Endodermal cell (in vitro differentiated cells): Measurements from ENCODE around the gene CRELD1. TPM values are rescaled to one million over a fixed set of nuclear protein-coding genes. Genes with fewer than 3 reads are reported as not detected.

ENCODE experiments used
- DNase-seq: peaks from one replicate; pipeline ENCODE4 v3.0.0-alpha.2; 2017
- H3K27ac ChIP-seq: 2 replicates; pipeline ENCODE4 v1.5.1; 2013; ENCODE audit warnings: mild to moderate bottlenecking, low read depth, low read length, moderate library complexity
- H3K27me3 ChIP-seq: 2 replicates; pipeline ENCODE4 v1.6.1; 2013; ENCODE audit warnings: mild to moderate bottlenecking, low read length, moderate library complexity; ENCODE audit not compliant: insufficient read depth, control insufficient read depth, poor library complexity, severe bottlenecking
- H3K36me3 ChIP-seq: 2 replicates; pipeline ENCODE4 v1.7.0; 2013; ENCODE audit warnings: mild to moderate bottlenecking, low read length, moderate library complexity; ENCODE audit not compliant: control insufficient read depth, insufficient read depth
- H3K4me1 ChIP-seq: one replicate; pipeline ENCODE4 v1.7.0; 2013; ENCODE audit warnings: low read length; ENCODE audit not compliant: control insufficient read depth, insufficient read depth
- H3K4me3 ChIP-seq: 2 replicates; pipeline ENCODE4 v1.5.1; 2013; ENCODE audit warnings: mild to moderate bottlenecking, low read length, moderate library complexity
- H3K9ac ChIP-seq: 2 replicates; pipeline ENCODE4 v1.6.1; 2013; ENCODE audit warnings: mild to moderate bottlenecking, low read length, moderate library complexity; ENCODE audit not compliant: poor library complexity, severe bottlenecking; ENCODE audit errors: extremely low read depth
- H3K9me3 ChIP-seq: 2 replicates; pipeline ENCODE4 v1.6.1; 2013; ENCODE audit warnings: mild to moderate bottlenecking, low read length, moderate library complexity; ENCODE audit not compliant: control insufficient read depth
- H3K27ac Mint-ChIP-seq: 2 replicates; pipeline ENCODE4 v1.8.0; 2020; ENCODE audit warnings: mixed read lengths
- H3K27me3 Mint-ChIP-seq: 2 replicates; pipeline ENCODE4 v1.8.0; 2021; ENCODE audit warnings: mild to moderate bottlenecking, mixed read lengths; ENCODE audit not compliant: insufficient read depth
- H3K36me3 Mint-ChIP-seq: 2 replicates; pipeline ENCODE4 v1.8.0; 2020; ENCODE audit warnings: low read depth, mixed read lengths
- H3K4me1 Mint-ChIP-seq: 2 replicates; pipeline ENCODE4 v1.8.0; 2020; ENCODE audit warnings: mixed read lengths
- H3K4me3 Mint-ChIP-seq: 2 replicates; pipeline ENCODE4 v1.8.0; 2020; ENCODE audit warnings: mild to moderate bottlenecking, moderate library complexity, mixed read lengths
- H3K9me3 Mint-ChIP-seq: 2 replicates; pipeline ENCODE4 v1.8.0; 2020; ENCODE audit warnings: mild to moderate bottlenecking, mixed read lengths
- CTCF ChIP-seq: fragments of 200-600 bp; sonication (generic); conservative IDR thresholded peaks from 2 replicates; pipeline ENCODE4 v1.5.0; 2021; ENCODE audit warnings: antibody characterized with exemption, mild to moderate bottlenecking
- WGBS, 2 experiments: methylation state at CpG; one replicate each; pipeline versions ENCODE4 v1.1.5 to v1.1.7; 2013; ENCODE audit warnings: missing lambda C conversion rate in 2 of 2, mixed read lengths in 1 of 2; ENCODE audit not compliant: insufficient coverage in 1 of 2, insufficient read length in 1 of 2; 5-methylcytosine and 5-hydroxymethylcytosine counted together
- total RNA-seq, 2 donors: library from RNA; stranded (reverse); fragmentation: NEBNext Ultra II Directional in 1 of 2; extraction: Animal tissue kit (Norgen Biotek cat#: 25700) in 1 of 2; gene quantifications; 2 replicates in 1 of 2; 3 replicates in 1 of 2; pipeline ENCODE4 v1.2.1, GENCODE V29; 2021

CRELD1 gene
- total RNA-seq, 2 donors from 2014 or later, result 35.7 to 43.2 TPM

GRCh38 chr3:9949626-9950025, 16.0 kb downstream of the CRELD1 start:
- Mint-ChIP-seq H3K9me3 (no peaks in the 10 kb centered on the region), H3K4me3 (no peak overlapping the region), H3K36me3 (peaks cover 4% of the 10 kb centered on the region), H3K4me1 (peaks cover 5% of the 10 kb centered on the region), H3K27me3 (peaks cover 19% of the 10 kb centered on the region), H3K27ac (no peak overlapping the region)
- H3K27me3 ChIP-seq, result no peaks in the 10 kb centered on the region
- H3K36me3 ChIP-seq, result no peaks in the 10 kb centered on the region
- DNase-seq, result peak; percentile 32
- WGBS, 2 experiments, result 87 to 92% methylated on average over 6 to 9 of the region's 9 CpGs
- H3K9me3 ChIP-seq, result no peaks in the 10 kb centered on the region
- no peaks in the 10 kb centered on the region for H3K4me1 ChIP-seq
- H3K9ac ChIP-seq, result no peak overlapping the region
- no peak overlapping the region for H3K27ac ChIP-seq
- TF ChIP-seq CTCF, result no peak
- H3K4me3 ChIP-seq, result no peak overlapping the region

- H3K4me3 ChIP-seq, result no peak overlapping the region
- H3K27me3 ChIP-seq, result no peaks in the 10 kb centered on the region
- no peak for DNase-seq
- peaks cover 13% of the 10 kb centered on the region for H3K4me1 Mint-ChIP-seq
- peaks cover 4% of the 10 kb centered on the region for H3K36me3 Mint-ChIP-seq
- H3K4me1 ChIP-seq, result no peaks in the 10 kb centered on the region
- WGBS, 2 experiments, result 62 to 66% methylated on average over 6 to 7 of the region's 7 CpGs
- H3K27ac ChIP-seq, result no peak overlapping the region
- H3K9me3 ChIP-seq, result no peaks in the 10 kb centered on the region
- no peak for TF ChIP-seq CTCF
- H3K27me3 Mint-ChIP-seq, result peaks cover 19% of the 10 kb centered on the region
- no peak overlapping the region for H3K27ac Mint-ChIP-seq
- no peak overlapping the region for H3K9ac ChIP-seq
- H3K36me3 ChIP-seq, result no peaks in the 10 kb centered on the region
- H3K9me3 Mint-ChIP-seq, result no peaks in the 10 kb centered on the region
- H3K4me3 Mint-ChIP-seq, result peak overlapping the region; percentile 62
These were observed 17.5 kb downstream of the CRELD1 start for GRCh38 chr3:9951126-9951525.

GRCh38 chr3:9951598-9951961, 17.9 kb downstream of the CRELD1 start:
- no peak overlapping the region for H3K27ac ChIP-seq
- no peak overlapping the region for H3K9ac ChIP-seq
- H3K27me3 ChIP-seq, result no peaks in the 10 kb centered on the region
- H3K9me3 ChIP-seq, result no peaks in the 10 kb centered on the region
- H3K4me1 Mint-ChIP-seq, result peaks cover 13% of the 10 kb centered on the region
- no peak for DNase-seq
- H3K4me3 ChIP-seq, result peak overlapping the region; percentile 75
- TF ChIP-seq CTCF, result no peak
- H3K36me3 Mint-ChIP-seq, result peaks cover 4% of the 10 kb centered on the region
- 47 to 50% methylated on average over 10 of the region's 10 CpGs for WGBS, 2 experiments
- no peaks in the 10 kb centered on the region for H3K4me1 ChIP-seq
- peaks cover 19% of the 10 kb centered on the region for H3K27me3 Mint-ChIP-seq
- no peaks in the 10 kb centered on the region for H3K36me3 ChIP-seq
- H3K4me3 Mint-ChIP-seq, result peak overlapping the region; percentile 62
- H3K9me3 Mint-ChIP-seq, result no peaks in the 10 kb centered on the region
- H3K27ac Mint-ChIP-seq, result no peak overlapping the region
